Fibroblast of the aortic adventitia (primary cell): ENCODE data around the gene RBMS2. TPM values are rescaled to one million over a fixed set of nuclear protein-coding genes. Genes with fewer than 3 reads are reported as not detected.
A peak's percentile ranks its signal among the peaks of the same experiment; 100 is the strongest.

ENCODE experiments used
- DNase-seq: peaks from one replicate; pipeline ENCODE4 v3.0.0-alpha.2; 2010; ENCODE audit warnings: low read depth
- H3K4me3 ChIP-seq: 2 replicates; pipeline ENCODE4 v1.5.1; 2011; ENCODE audit warnings: low read depth, mild to moderate bottlenecking, control low read depth, low read length, moderate library complexity
- total RNA-seq: library from RNA; depleted of rRNA; stranded (reverse); fragments of >200 nt; gene quantifications from 2 replicates; pipeline ENCODE4 v1.2.3, GENCODE V29; 2012; ENCODE audit warnings: low replicate concordance
- TF ChIP-seq, protein P1 (sequence below): IDR thresholded peaks from 2 replicates; pipeline ENCODE4 v1.5.1; 2011; ENCODE audit warnings: mild to moderate bottlenecking, low read length, control low read depth, inconsistent platforms; ENCODE audit not compliant: insufficient read depth

Gene RBMS2, protein sequence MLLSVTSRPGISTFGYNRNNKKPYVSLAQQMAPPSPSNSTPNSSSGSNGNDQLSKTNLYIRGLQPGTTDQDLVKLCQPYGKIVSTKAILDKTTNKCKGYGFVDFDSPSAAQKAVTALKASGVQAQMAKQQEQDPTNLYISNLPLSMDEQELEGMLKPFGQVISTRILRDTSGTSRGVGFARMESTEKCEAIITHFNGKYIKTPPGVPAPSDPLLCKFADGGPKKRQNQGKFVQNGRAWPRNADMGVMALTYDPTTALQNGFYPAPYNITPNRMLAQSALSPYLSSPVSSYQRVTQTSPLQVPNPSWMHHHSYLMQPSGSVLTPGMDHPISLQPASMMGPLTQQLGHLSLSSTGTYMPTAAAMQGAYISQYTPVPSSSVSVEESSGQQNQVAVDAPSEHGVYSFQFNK
- 7.1 and 19.2 TPM in 2 replicates for total RNA-seq

DNA sequence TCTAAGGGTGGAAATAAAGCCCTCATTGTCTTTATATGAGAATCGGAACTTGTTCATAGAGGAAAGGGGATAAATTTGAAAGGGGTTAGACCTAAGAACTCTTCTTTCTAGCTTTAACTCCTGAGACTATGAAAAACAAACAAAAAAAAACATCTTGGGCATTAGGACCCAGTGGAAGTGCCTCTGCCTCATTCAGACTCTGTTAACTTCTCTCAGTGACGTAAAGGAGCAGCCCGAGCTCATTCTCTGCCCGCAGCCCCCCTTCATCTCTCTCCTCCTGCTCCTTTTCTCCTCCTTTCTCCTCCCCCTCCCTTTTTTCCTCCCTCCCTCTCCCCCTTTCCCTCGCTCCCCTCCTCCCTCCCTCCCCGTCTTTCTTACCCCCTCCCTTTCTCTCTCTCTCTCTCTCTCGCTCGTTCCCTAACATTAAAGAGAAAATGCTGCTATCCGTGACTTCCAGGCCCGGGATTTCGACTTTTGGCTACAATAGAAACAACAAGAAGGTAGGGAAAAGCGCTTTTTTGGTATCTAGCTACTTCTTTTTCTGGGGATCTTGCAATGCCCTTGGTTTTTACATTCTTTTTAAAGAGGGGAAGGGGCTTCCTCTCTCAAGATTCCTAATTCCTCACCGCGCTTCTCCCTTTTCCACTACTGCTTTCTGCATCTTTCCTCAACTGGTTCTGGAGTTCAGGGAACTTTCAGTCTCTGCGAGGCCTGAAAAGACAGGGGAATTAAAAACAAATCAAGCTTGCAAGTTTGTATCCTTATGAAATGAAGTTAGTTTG, at the start of gene RBMS2:
TSS of gene RBMS2 (plus strand) at position 231 of the 782 bp plus-strand sequence. CDS start at position 435, 204 bp downstream.
- TF ChIP-seq, protein P1, sequence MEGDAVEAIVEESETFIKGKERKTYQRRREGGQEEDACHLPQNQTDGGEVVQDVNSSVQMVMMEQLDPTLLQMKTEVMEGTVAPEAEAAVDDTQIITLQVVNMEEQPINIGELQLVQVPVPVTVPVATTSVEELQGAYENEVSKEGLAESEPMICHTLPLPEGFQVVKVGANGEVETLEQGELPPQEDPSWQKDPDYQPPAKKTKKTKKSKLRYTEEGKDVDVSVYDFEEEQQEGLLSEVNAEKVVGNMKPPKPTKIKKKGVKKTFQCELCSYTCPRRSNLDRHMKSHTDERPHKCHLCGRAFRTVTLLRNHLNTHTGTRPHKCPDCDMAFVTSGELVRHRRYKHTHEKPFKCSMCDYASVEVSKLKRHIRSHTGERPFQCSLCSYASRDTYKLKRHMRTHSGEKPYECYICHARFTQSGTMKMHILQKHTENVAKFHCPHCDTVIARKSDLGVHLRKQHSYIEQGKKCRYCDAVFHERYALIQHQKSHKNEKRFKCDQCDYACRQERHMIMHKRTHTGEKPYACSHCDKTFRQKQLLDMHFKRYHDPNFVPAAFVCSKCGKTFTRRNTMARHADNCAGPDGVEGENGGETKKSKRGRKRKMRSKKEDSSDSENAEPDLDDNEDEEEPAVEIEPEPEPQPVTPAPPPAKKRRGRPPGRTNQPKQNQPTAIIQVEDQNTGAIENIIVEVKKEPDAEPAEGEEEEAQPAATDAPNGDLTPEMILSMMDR: no peak
- peak; percentile 95 for DNase-seq
- peak within 1 kb of the TSS; percentile 77 for H3K4me3 ChIP-seq

DNA sequence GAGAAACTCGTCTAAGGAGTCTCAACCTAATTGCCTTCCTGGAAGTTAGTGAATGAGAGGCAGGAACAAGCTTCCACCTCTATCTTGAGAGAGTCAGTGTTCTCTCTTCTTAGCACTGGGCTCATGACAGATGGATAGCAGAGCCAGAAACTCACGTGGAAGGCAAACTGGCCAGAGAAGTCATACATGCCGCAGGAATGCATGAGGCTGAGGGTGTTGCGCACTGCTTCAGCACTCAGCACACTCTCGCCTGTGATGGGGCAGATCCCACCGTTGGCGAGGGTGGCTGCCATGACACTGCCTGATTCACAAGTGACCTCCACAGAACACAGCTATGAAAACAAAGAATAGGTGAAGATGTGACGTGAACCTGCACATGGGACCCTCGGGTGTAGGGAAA, 47.2 kb upstream of the RBMS2 start:
- DNase-seq: no peak
- H3K4me3 ChIP-seq: no peak overlapping the region
- TF ChIP-seq, protein P1: no peak

DNA sequence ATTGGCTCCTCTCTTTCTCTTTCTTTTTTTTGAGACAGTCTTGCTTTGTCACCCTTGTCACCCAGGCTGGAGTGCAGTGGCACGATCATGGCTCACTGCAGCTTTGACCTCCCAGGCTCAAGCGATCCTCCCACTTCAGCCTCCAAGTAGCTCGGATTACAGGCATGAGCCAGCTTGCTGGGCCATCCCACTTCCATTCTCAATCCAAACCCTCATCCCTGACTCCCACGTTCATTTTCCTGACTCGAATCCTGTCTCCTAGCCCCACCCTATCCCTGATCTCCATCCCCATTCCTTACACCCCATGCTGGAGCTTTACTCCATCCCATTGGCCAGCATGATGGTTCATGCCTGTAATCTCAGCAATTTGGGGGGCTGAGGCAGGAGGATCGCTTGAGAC, 45.5 kb upstream of the RBMS2 start:
- no peak for DNase-seq
- TF ChIP-seq, protein P1: no peak
- no peak overlapping the region for H3K4me3 ChIP-seq

DNA sequence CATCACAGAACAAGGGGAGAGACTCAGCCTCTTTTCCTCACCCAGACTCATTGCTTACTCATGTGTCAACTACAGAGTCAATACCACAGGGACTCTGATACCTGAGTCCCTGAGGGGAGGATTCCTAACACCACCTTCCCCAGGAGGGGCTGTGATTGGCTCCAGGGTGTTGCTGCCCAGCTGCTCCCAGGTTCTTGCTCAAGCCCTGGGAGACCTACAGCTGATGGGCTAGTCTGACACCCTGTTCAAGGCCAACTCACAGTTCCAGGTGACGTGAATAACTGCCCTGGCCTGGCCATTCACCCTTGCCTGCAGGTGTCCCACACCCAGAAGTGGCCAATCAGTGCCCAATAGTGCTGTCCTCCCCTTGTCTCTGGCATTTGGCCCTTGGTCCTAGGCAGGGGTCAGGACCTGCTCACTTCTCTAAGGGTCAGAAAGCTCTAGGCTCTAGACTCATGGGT, 44.6 kb upstream of the RBMS2 start:
- TF ChIP-seq, protein P1: no peak
- H3K4me3 ChIP-seq: no peak overlapping the region
- no peak for DNase-seq

DNA sequence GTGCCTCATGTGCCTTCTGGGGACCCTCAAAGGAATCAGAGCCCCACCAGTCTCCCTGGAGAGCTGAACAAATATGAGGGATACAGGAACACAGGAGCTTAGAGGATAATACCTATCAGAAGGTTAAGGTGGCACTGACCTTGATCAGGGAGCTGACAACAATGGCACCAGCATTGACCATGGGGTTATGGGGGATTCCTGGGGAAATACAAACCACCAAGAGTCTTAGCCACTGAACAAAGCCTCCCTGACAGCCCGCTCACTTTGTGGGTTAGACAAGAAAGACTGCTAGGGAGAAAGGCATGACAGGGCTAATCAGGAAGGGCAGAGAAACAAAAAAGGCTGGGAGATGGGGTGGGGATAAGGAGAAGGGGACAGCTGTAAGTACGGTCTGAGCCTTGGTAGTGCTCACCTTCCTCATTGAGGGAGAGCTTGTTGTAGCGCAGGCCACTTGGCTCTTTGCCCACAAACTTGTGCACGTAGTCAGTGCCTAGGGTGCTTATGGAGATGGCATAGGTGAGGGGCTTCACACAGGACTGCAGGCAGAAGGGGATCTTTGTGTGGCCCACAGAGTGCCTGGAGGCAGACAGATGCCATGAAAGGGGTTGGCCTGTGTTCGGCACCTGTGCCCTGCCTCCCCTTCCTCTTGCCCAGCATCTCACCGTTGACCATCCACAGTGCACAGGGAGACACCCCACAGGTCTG, 43.9 kb upstream of the RBMS2 start:
- no peak overlapping the region for H3K4me3 ChIP-seq
- DNase-seq: no peak
- TF ChIP-seq, protein P1: no peak

DNA sequence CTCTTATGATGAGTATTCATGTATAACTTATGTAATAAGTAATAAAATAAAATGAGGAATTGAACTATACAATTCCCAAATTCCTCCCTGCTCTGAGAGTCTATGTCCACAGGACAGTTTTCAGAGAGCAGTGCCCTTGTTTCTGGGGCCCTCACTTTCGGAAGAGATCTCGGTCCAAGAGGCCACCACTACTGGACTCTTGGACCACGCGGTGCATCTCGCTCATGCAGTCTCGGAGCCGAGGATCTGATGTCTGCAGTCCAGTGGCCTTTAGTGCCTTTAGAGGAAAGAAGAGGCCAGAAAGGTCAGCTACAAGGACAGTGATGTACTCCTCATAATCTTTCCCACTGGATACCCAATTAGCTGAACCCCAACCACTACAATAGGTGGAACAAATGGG, 42.0 kb upstream of the RBMS2 start:
- DNase-seq: no peak
- TF ChIP-seq, protein P1: no peak
- no peak overlapping the region for H3K4me3 ChIP-seq
